H1 (cell line): ENCODE results near the gene PHC2.

ENCODE experiments used
- CREB1 ChIP-seq: IDR thresholded peaks from 2 replicates; pipeline ENCODE4 v1.6.1; 2012; ENCODE audit warnings: inconsistent platforms
- GABPA ChIP-seq: IDR thresholded peaks from 2 replicates; pipeline ENCODE4 v1.6.1; 2011; ENCODE audit warnings: mild to moderate bottlenecking, low read length, moderate library complexity, borderline replicate concordance; ENCODE audit not compliant: insufficient read depth
- POLR2A ChIP-seq, 2 experiments: IDR thresholded peaks; 1 replicate in 1 of 2; 2 replicates in 1 of 2; pipeline ENCODE4 v1.6.1; 2011; ENCODE audit warnings: low read depth in 2 of 2, low read length in 2 of 2, mild to moderate bottlenecking in 2 of 2; ENCODE audit errors: control extremely low read depth in 1 of 2
- RXRA ChIP-seq: IDR thresholded peaks from 2 replicates; pipeline ENCODE4 v1.6.1; 2011; ENCODE audit warnings: low read depth, mild to moderate bottlenecking, low read length, moderate library complexity; ENCODE audit not compliant: insufficient read depth
- TAF1 ChIP-seq: IDR thresholded peaks from 2 replicates; pipeline ENCODE4 v1.6.1; 2011; ENCODE audit warnings: mild to moderate bottlenecking, low read depth, low read length
- TF ChIP-seq, protein P1 (sequence below), 3 experiments: IDR thresholded peaks; 1 replicate in 2 of 3; 2 replicates in 1 of 3; pipeline versions ENCODE4 v1.5.1 to v1.6.1; 2011; ENCODE audit warnings: low read length in 3 of 3, mild to moderate bottlenecking in 3 of 3, inconsistent platforms in 2 of 3, low read depth in 1 of 3, moderate library complexity in 1 of 3; ENCODE audit not compliant: insufficient read depth in 1 of 3; ENCODE audit errors: control extremely low read depth in 1 of 3

DNA sequence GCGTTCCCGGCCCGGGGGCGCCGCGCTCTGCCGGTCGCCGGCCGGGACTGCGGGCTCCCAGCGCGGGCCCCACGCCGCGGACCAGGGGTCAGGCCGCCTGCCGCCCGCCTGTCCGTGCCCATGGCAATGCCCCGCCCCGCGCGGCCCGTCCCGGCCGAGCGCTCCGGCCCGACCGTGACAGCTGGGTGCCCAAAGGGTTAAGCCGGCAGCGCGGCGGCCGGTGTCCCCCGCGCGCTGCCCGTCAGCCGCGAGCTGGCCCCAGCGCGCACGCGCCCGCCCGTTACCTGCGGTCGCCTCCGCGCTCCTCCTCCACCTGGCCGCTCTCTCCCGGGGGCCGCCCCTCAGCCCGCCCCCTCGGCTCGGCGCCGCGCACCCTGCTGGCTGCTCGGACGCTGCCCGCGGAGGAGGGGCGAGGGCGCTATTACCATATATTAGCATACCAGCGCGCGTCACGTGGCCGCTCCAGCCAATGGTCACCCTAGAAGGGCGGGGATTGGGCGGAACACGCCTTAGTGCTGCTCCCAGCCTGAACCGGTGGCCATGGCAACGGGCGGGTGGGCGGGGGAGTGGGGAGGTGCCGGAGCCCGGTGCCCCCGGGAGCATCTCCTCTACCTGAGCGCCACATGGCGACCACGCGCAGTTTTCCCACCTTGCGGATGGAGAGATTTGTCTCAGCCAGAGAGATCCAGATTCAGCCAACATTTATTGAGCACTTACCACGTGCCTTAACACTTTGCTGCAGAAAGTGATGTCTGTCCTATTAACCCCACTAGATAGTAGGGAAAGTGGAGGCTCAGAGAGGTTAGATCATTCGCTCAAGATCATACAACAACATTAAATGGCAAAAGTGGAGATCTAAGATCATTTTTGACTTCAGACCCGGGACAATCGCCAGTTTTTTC is at the start of gene PHC2:
- TF ChIP-seq CREB1: no peak
- no peak for TF ChIP-seq RXRA
- TF ChIP-seq, protein P1, sequence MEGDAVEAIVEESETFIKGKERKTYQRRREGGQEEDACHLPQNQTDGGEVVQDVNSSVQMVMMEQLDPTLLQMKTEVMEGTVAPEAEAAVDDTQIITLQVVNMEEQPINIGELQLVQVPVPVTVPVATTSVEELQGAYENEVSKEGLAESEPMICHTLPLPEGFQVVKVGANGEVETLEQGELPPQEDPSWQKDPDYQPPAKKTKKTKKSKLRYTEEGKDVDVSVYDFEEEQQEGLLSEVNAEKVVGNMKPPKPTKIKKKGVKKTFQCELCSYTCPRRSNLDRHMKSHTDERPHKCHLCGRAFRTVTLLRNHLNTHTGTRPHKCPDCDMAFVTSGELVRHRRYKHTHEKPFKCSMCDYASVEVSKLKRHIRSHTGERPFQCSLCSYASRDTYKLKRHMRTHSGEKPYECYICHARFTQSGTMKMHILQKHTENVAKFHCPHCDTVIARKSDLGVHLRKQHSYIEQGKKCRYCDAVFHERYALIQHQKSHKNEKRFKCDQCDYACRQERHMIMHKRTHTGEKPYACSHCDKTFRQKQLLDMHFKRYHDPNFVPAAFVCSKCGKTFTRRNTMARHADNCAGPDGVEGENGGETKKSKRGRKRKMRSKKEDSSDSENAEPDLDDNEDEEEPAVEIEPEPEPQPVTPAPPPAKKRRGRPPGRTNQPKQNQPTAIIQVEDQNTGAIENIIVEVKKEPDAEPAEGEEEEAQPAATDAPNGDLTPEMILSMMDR (IDR thresholded peaks at IDR 0.05; ENCODE audit: control extremely low read depth in 1 of 3, insufficient read depth in 1 of 3, low read depth in 1 of 3, low read length in 3 of 3): peak in 1 of 3 experiments; percentile 12; a peak in 2 of 4 replicates
- no peak for TF ChIP-seq TAF1
- TF ChIP-seq GABPA: no peak
- TF ChIP-seq POLR2A (IDR thresholded peaks at IDR 0.05; ENCODE audit: control extremely low read depth in 1 of 2, low read depth in 2 of 2, low read length in 2 of 2): no peak
